Motor neuron (in vitro differentiated cells): ENCODE results near the gene UBE2Z. TPM values are rescaled to one million over a fixed set of nuclear protein-coding genes. Genes with fewer than 3 reads are reported as not detected.

Experiments used
- ATAC-seq, 8 experiments: fragments of 200-7000 bp; cut with Tn5 transposase; replicated peaks in 6 of 8; 2 replicates each; pipeline ENCODE4 v1.8.0; 2021; ENCODE audit warnings: mild to moderate bottlenecking in 8 of 8, moderate library complexity in 8 of 8
- H3K27ac ChIP-seq, 2 donors: fragments of 250-450 bp; sonication (Bioruptor Pico); 2 replicates each; pipeline ENCODE4 v1.9.0; 2021; ENCODE audit warnings: antibody characterized with exemption in 2 of 2, mild to moderate bottlenecking in 2 of 2, moderate library complexity in 1 of 2
- H3K4me1 ChIP-seq, 2 donors: fragments of 250-450 bp; sonication (Bioruptor Pico); replicated peaks in 1 of 2; 2 replicates each; pipeline ENCODE4 v1.6.1; 2021; ENCODE audit warnings: antibody characterized with exemption in 2 of 2, mild to moderate bottlenecking in 2 of 2, moderate library complexity in 1 of 2
- H3K4me3 ChIP-seq, 5 donors: fragments of 250-450 bp; sonication (Bioruptor Pico); 2 replicates each; pipeline ENCODE4 v1.9.0; 2021; ENCODE audit warnings: antibody characterized with exemption in 5 of 5, mild to moderate bottlenecking in 5 of 5, moderate library complexity in 4 of 5
- WGBS, 10 experiments: fragments of 450-650 bp; shearing (Covaris generic); methylation state at CpG; one replicate each; pipeline ENCODE4 v1.0.0; 2022; 5-methylcytosine and 5-hydroxymethylcytosine counted together
- in situ Hi-C, 9 experiments: fragments of 400-800 bp; cut with MboI; loops; one replicate each; pipeline ENCODE4 v1.15.0; 2021; ENCODE audit warnings: low sequenced_read_pairs in 9 of 9, low pct_unique_long_range_greater_than_20kb in 2 of 9; ENCODE audit not compliant: unreplicated experiment in 9 of 9
- total RNA-seq, 8 experiments: library from RNA; unstranded; fragments of 300-600 nt; gene quantifications; 2 replicates each; pipeline versions ENCODE4 v1.2.3 to v1.2.4, GENCODE V29; 2022

Gene UBE2Z
- total RNA-seq, 8 experiments from 2014 or later = 27.1 to 88.0 (median 47.1) TPM

- Histone ChIP-seq H3K4me1 (peaks cover 13 to 17% of the 10 kb centered on the region in 2 donors), H3K4me3 (peak overlapping the region; percentile 67 to 99 (median 91)), H3K27ac (peak overlapping the region; percentile 78 to 91)
- in situ Hi-C loops = no loop called here
- ATAC-seq = peak in 2 of 8 experiments; percentile 8 to 18
- whole genome bisulfite sequencing, 10 experiments = 0 to 73% (median 30%) methylated on average over 1 to 2 of the region's 2 CpGs; no CpG with 5 or more reads in 3 of the 10 experiments
Measured at GRCh38 chr17:48907713-48908046, 527 bp upstream of the UBE2Z start.

GRCh38 chr17:48908853-48909394 lies 717 bp downstream of the UBE2Z start:
- Histone ChIP-seq H3K4me1 (peaks cover 13 to 17% of the 10 kb centered on the region in 2 donors), H3K4me3 (peak overlapping the region; percentile 67 to 99 (median 91)), H3K27ac (peak overlapping the region; percentile 78 to 91)
- WGBS, 10 experiments = 0% methylated on average over 1 of the region's 36 CpGs; no CpG with 5 or more reads in 6 of the 10 experiments
- ATAC-seq = peak; percentile 15 to 51 (median 36)
- in situ Hi-C loops = no loop called here

- no peak for ATAC-seq
- in situ Hi-C loops = no loop called here
- H3K27ac ChIP-seq = no peak overlapping the region
- peaks cover 13 to 17% of the 10 kb centered on the region in 2 donors for H3K4me1 ChIP-seq
- 25 to 100% (median 71%) methylated on average over 1 to 4 of the region's 4 CpGs; no CpG with 5 or more reads in 1 of the 10 experiments for WGBS, 10 experiments
- peak overlapping the region; percentile 67 to 99 (median 91) for H3K4me3 ChIP-seq
Measured at GRCh38 chr17:48909783-48910182, 1.6 kb downstream of the UBE2Z start.

DNA sequence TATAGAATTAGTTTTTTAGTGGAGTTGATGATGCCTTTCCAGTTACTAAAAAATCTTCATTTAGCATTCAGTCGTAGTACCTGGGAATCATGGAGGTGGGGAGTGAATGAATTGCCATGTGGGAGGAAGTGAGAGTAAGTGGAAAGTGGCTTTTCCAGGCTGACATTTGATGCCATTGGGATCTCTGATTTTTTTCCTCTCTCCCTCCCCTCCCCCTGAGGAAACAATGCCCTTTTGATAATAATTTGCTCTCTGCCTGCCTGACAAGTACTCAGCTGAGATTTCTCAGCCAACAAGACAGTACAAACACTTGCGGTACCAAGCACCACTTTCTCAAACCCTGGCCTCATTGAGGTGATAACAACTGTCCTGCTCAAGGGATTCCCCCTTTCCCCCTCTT lies 2.2 kb downstream of the UBE2Z start:
- in situ Hi-C loops = no loop called here
- Histone ChIP-seq H3K4me1 (peaks cover 13 to 17% of the 10 kb centered on the region in 2 donors), H3K27ac (no peak overlapping the region), H3K4me3 (no peak overlapping the region)
- ATAC-seq = no peak
- 71 to 100% (median 100%) methylated on average over 1 to 2 of the region's 2 CpGs; no CpG with 5 or more reads in 5 of the 10 experiments for WGBS, 10 experiments

DNA sequence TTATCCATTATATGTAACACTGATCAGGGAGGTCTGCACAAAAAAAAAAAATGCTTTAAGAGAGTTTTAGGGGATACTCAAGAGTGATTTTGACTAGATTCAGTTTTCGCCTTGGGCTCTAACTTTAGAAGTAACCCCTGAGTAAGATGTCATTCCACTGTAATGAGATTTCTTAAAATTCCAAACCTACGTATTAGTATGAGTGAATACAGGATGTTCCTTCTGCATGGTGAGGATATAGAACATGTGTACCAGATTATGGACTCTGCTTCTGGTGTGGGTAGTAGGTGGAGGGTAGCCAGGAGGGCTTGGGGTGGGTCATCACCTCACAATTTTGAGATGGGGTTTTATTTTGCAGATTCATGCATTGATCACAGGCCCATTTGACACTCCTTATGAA lies 4.3 kb downstream of the UBE2Z start:
- in situ Hi-C loops = no loop called here
- peaks cover 12 to 13% of the 10 kb centered on the region in 2 donors for H3K4me1 ChIP-seq
- ATAC-seq = no peak
- no peak overlapping the region for H3K27ac ChIP-seq
- WGBS, 10 experiments = 83 to 100% (median 97%) methylated on average over 1 to 2 of the region's 2 CpGs; no CpG with 5 or more reads in 2 of the 10 experiments
- H3K4me3 ChIP-seq = no peak overlapping the region

- Histone ChIP-seq H3K4me1 (peaks cover 0 to under 1% of the 10 kb centered on the region in 2 donors), H3K27ac (no peak overlapping the region), H3K4me3 (no peak overlapping the region)
- peak in 3 of 8 experiments; percentile 70 to 96 (median 95) for ATAC-seq
- in situ Hi-C loops = no loop called here
- WGBS, 10 experiments = 0 to 100% (median 75%) methylated on average over 1 to 5 of the region's 5 CpGs; no CpG with 5 or more reads in 1 of the 10 experiments
Measured at GRCh38 chr17:48915459-48916282, 7.5 kb downstream of the UBE2Z start.

GRCh38 chr17:48925251-48925990 lies 17.2 kb downstream of the UBE2Z start:
- ATAC-seq = no peak
- in situ Hi-C loops = no loop called here
- H3K4me3 ChIP-seq = no peak overlapping the region
- no peak overlapping the region for H3K27ac ChIP-seq
- peaks cover 0 to 4% of the 10 kb centered on the region in 2 donors for H3K4me1 ChIP-seq
- 42 to 100% (median 80%) methylated on average over 1 to 4 of the region's 4 CpGs for WGBS, 10 experiments

DNA sequence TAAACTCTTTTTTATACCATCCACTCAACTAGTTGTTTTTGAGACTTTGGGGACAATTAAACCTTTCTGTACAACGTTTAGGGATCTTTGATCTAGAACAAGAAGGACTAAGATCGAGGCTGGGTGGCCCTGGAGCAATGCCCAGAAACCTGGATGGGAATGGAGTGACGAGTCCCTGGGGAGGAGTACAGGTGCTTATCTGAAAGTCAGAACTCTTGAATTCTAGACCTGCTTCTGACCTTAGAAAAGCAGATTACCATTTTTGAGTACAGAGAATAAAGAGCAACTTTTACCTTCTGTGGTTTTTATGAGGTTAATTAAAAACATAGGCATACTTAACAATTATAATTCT lies 17.8 kb downstream of the UBE2Z start:
- 0 to 91% (median 73%) methylated on average over 1 to 3 of the region's 3 CpGs; no CpG with 5 or more reads in 2 of the 10 experiments for WGBS, 10 experiments

GRCh38 chr17:48927978-48928745 lies 20.0 kb downstream of the UBE2Z start:
- ATAC-seq = peak in 1 of 8 experiments; percentile 30
- in situ Hi-C loops = no loop called here

More for the DNA sequence above, 17.8 kb downstream of the UBE2Z start:
- Histone ChIP-seq H3K4me1 (peaks cover 0 to 4% of the 10 kb centered on the region in 2 donors), H3K27ac (no peak overlapping the region), H3K4me3 (no peak overlapping the region)
- in situ Hi-C loops = no loop called here
- no peak for ATAC-seq

DNA sequence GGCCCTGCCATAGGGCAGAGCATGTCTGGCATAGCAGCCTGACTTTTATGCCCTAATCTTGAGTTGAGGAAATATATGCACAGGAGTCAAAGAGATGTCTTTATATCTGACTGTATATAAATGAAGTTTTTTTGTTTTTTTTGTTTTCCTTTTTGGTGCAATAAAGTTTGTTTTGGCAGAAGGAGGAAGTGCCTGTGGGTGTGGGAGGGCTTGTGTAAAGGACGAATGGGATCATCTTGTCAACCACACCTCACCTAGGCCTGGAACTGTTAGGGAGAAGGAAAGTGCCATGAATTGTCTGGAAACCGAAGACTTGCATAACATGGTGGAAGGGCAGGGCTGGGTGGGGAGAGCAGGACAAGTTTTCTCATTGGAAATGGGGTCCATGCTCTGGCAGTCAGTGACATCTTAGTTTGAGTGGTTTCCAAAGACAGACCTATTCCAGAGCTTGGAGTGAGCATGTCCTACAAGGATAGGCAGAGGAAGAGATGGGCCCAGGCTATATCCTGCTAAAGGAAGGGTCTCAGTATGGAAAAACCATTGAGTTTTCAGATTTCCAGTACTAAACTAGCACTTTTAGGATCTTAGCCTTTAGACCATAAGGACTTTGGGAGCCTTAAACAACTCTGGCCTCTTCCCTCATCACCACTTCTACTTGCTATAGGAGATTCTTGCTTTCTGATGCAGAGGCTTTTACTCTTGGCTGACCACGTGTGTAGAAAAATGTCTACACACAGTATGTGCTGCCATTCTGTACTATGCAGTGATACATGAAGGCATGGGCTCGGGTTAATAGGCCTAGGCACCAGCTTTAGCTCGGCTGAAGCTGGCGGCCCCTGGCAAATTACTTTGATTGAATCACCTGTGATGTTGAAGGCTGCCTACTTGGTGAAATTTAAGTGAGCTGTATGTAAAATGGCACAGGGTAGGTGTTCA lies 20.9 kb downstream of the UBE2Z start:
- Histone ChIP-seq H3K27ac (no peak overlapping the region), H3K4me3 (no peak overlapping the region), H3K4me1 (peaks cover 0 to 4% of the 10 kb centered on the region in 2 donors)
- WGBS, 10 experiments = 60 to 100% (median 96%) methylated on average over 1 to 4 of the region's 6 CpGs; no CpG with 5 or more reads in 3 of the 10 experiments
- in situ Hi-C loops = no loop called here
- ATAC-seq = peak in 2 of 8 experiments; percentile 36 to 39

More at GRCh38 chr17:48927978-48928745, 20.0 kb downstream of the UBE2Z start:
- WGBS, 10 experiments = 50 to 100% (median 80%) methylated on average over 1 to 4 of the region's 6 CpGs; no CpG with 5 or more reads in 2 of the 10 experiments
- Histone ChIP-seq H3K27ac (no peak overlapping the region), H3K4me3 (no peak overlapping the region), H3K4me1 (peaks cover 0 to 4% of the 10 kb centered on the region in 2 donors)

DNA sequence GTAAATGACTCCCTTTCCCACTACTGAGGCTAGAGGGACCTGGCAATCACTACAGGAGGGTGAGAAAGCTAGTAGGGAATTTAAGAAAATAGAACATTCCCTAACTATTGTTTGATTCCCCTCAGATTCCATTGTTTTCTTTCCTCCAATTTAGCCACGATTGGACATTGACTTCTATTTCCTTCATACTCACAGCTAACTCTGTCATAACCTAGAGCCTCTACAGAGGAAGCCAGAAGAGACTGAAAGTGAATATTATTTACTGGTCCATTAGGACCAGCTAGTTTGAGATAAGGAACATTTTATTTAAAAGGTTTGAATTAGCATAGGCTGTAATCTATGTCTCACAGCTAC lies 21.6 kb downstream of the UBE2Z start:
- in situ Hi-C loops = no loop called here
- Histone ChIP-seq H3K4me3 (no peak overlapping the region), H3K4me1 (peaks cover 0 to 4% of the 10 kb centered on the region in 2 donors), H3K27ac (no peak overlapping the region)
- ATAC-seq = no peak
- whole genome bisulfite sequencing, 10 experiments = 22 to 100% (median 73%) methylated on average over 1 of the region's 1 CpG; no CpG with 5 or more reads in 6 of the 10 experiments
